ENCODE results near the gene EBI3. TPM values are rescaled to one million over a fixed set of nuclear protein-coding genes. Genes with fewer than 3 reads are reported as not detected.

Gene EBI3
- total and polyA plus RNA-seq, 2 of the 13 experiments (the other 11 are each of a cell fraction or from before 2014, with no cell fraction given) = 3.4 TPM; not detected in 1

- FAIRE-seq (peak; percentile 8), ATAC-seq (peak; percentile 56), DNase-seq (ENCODE audit: low spot score) (peak; percentile 52)
- no peak overlapping the region for H3K4me2 ChIP-seq (ENCODE audit: low read depth, low read length)
- H3K27ac ChIP-seq (ENCODE audit: extremely low read length, insufficient read depth, low read length) = no peak overlapping the region
- POLR2A ChIA-PET = interaction anchor here (0.6 kb wide), 1 partner anchor 237 kb away, joined by 4 read pairs; no protein-coding TSS in a partner anchor
- no peak overlapping the region for H3K4me3 ChIP-seq (replicated peaks in 1 of 3; ENCODE audit: insufficient read depth in 1 of 3, low read depth in 2 of 3, low read length in 3 of 3)
- peaks cover 22% of the 10 kb centered on the region for H3K4me1 ChIP-seq (ENCODE audit: insufficient read depth, low read length)
- no TSS peak for BruUV-seq (replicated peaks)
- in situ Hi-C loops (cut with HindIII; ENCODE audit: extremely low pct_ligation_motif_present, low pct_unique_long_range_greater_than_20kb) (loop anchor here (25.0 kb wide), 1 partner anchor 346 kb away; the partner anchor contains the start of gene ZFR2), intact Hi-C loops (cut with micrococcal nuclease; ENCODE audit: unreplicated experiment) (no loop called here)
- no peaks in the 10 kb centered on the region for H4K20me1 ChIP-seq (ENCODE audit: insufficient read depth, low read length)
- H3K79me2 ChIP-seq (ENCODE audit: insufficient read depth, low read length) = no peaks in the 10 kb centered on the region
- 12% methylated on average over 11 of the region's 13 CpGs for WGBS (ENCODE audit: low lambda C conversion rate)
- peaks cover 0 to 9% of the 10 kb centered on the region in 2 experiments; a peak in 3 of 5 replicates for H3K27me3 ChIP-seq (ENCODE audit: control insufficient read depth in 1 of 2, insufficient read depth in 2 of 2, low read length in 2 of 2)
- no peak overlapping the region for H2AFZ ChIP-seq (ENCODE audit: low read length)
- no peaks in the 10 kb centered on the region for H3K9me3 ChIP-seq (ENCODE audit: low read length)
- H3K9ac ChIP-seq (ENCODE audit: insufficient read depth, low read depth, low read length) = no peak overlapping the region
- TF ChIP-seq PATZ1 (CRISPR knock-in tag; IDR thresholded peaks at IDR 0.05) = 0 out of 2 replicates have a peak, but pooled peaks have one; percentile 25
- TF ChIP-seq CTCF (CRISPR knock-in tag; IDR thresholded peaks at IDR 0.05) = peak; percentile 73
- no peak for TF ChIP-seq EZH2 (conservative IDR thresholded peaks at IDR 0.05; ENCODE audit: low read depth, low read length)
- peak; percentile 42; the same call in 1 of the 2 replicates for TF ChIP-seq ELF3 (CRISPR knock-in tag; IDR thresholded peaks at IDR 0.05)
- no peak for TF ChIP-seq TBL1XR1 (IDR thresholded peaks at IDR 0.05; ENCODE audit: borderline replicate concordance, low read length, partially characterized antibody)
- TF ChIP-seq STAG1 (CRISPR knock-in tag; IDR thresholded peaks at IDR 0.05) = peak; percentile 57
- CTCF ChIA-PET (ENCODE audit: low intra/inter-chr PET ratio, low total read pairs) = no interaction called here
- no peaks in the 10 kb centered on the region for H3K36me3 ChIP-seq (replicated peaks in 1 of 2; ENCODE audit: control insufficient read depth in 1 of 2, insufficient read depth in 2 of 2, low read length in 2 of 2)
Observed at GRCh38 chr19:4208385-4209094, 20.8 kb upstream of the EBI3 start.
